Trophoblast cell (in vitro differentiated cells and primary cell): ENCODE data around the gene CDC42EP2.

Experiments
- DNase-seq, 2 donors: peaks; one replicate each; pipeline ENCODE4 v3.0.0-alpha.2; 2016
- H2AFZ ChIP-seq: 2 replicates; pipeline ENCODE4 v1.6.1; 2013; ENCODE audit warnings: low read length, moderate library complexity, mild to moderate bottlenecking; ENCODE audit not compliant: insufficient read depth, poor library complexity
- H2AK5ac ChIP-seq: 2 replicates; pipeline ENCODE4 v1.6.1; 2013; ENCODE audit warnings: mild to moderate bottlenecking, low read length
- H2BK120ac ChIP-seq: 2 replicates; pipeline ENCODE4 v1.6.1; 2013; ENCODE audit warnings: low read length, mild to moderate bottlenecking, moderate library complexity; ENCODE audit not compliant: insufficient read depth, poor library complexity
- H2BK12ac ChIP-seq: 2 replicates; pipeline ENCODE4 v1.6.1; 2013; ENCODE audit warnings: mild to moderate bottlenecking, low read length, moderate library complexity
- H2BK5ac ChIP-seq: 2 replicates; pipeline ENCODE4 v1.6.1; 2013; ENCODE audit warnings: low read length, low read depth, moderate library complexity, mild to moderate bottlenecking; ENCODE audit not compliant: poor library complexity
- H3K14ac ChIP-seq: 2 replicates; pipeline ENCODE4 v1.6.1; 2013; ENCODE audit warnings: mild to moderate bottlenecking, low read length
- H3K18ac ChIP-seq: 2 replicates; pipeline ENCODE4 v1.6.1; 2013; ENCODE audit warnings: mild to moderate bottlenecking, low read length
- H3K23ac ChIP-seq: 2 replicates; pipeline ENCODE4 v1.6.1; 2013; ENCODE audit warnings: low read length
- H3K27ac ChIP-seq: 2 replicates; pipeline ENCODE4 v1.5.1; 2013; ENCODE audit warnings: low read depth, mild to moderate bottlenecking, inconsistent platforms, low read length, moderate library complexity
- H3K27me3 ChIP-seq: 2 replicates; pipeline ENCODE4 v1.6.1; 2013; ENCODE audit warnings: inconsistent platforms, mild to moderate bottlenecking, low read length, moderate library complexity; ENCODE audit not compliant: insufficient read depth
- H3K36me3 ChIP-seq, 2 experiments: 1 replicate in 1 of 2; 2 replicates in 1 of 2; pipeline ENCODE4 v1.6.1; 2013; ENCODE audit warnings: low read length in 2 of 2, mild to moderate bottlenecking in 2 of 2, moderate library complexity in 1 of 2; ENCODE audit not compliant: insufficient read depth in 2 of 2, control insufficient read depth in 1 of 2
- H3K4ac ChIP-seq: 2 replicates; pipeline ENCODE4 v1.6.1; 2013; ENCODE audit warnings: low read depth, mild to moderate bottlenecking, low read length, moderate library complexity
- H3K4me1 ChIP-seq, 2 experiments: 1 replicate in 1 of 2; 2 replicates in 1 of 2; pipeline ENCODE4 v1.6.1; 2013; ENCODE audit warnings: low read length in 2 of 2, mild to moderate bottlenecking in 2 of 2, moderate library complexity in 1 of 2; ENCODE audit not compliant: insufficient read depth in 2 of 2, control insufficient read depth in 1 of 2
- H3K4me2 ChIP-seq: 2 replicates; pipeline ENCODE4 v1.6.1; 2013; ENCODE audit warnings: inconsistent platforms, mild to moderate bottlenecking, low read length, moderate library complexity
- H3K4me3 ChIP-seq: 2 replicates; pipeline ENCODE4 v1.5.1; 2013; ENCODE audit warnings: mild to moderate bottlenecking, low read depth, low read length, inconsistent platforms
- H3K79me1 ChIP-seq: one replicate; pipeline ENCODE4 v1.6.1; 2013; ENCODE audit warnings: low read length
- H3K79me2 ChIP-seq: 2 replicates; pipeline ENCODE4 v1.6.1; 2013; ENCODE audit warnings: low read length, mild to moderate bottlenecking; ENCODE audit not compliant: control insufficient read depth, insufficient read depth, poor library complexity
- H3K9ac ChIP-seq: 2 replicates; pipeline ENCODE4 v1.6.1; 2013; ENCODE audit warnings: mild to moderate bottlenecking, low read length
- H3K9me3 ChIP-seq: 2 replicates; pipeline ENCODE4 v1.6.1; 2013; ENCODE audit warnings: low read depth, mild to moderate bottlenecking, control low read depth, inconsistent platforms, low read length; ENCODE audit not compliant: insufficient read depth
- H4K12ac ChIP-seq: 2 replicates; pipeline ENCODE4 v1.6.1; 2013; ENCODE audit warnings: low read depth, mild to moderate bottlenecking, low read length, moderate library complexity
- H4K8ac ChIP-seq: 2 replicates; pipeline ENCODE4 v1.6.1; 2013; ENCODE audit warnings: low read depth, mild to moderate bottlenecking, low read length, moderate library complexity
- H4K91ac ChIP-seq: one replicate; pipeline ENCODE4 v1.6.1; 2013; ENCODE audit warnings: low read depth, mild to moderate bottlenecking, low read length, moderate library complexity
- WGBS: extraction: QIAGEN DNeasy Blood & Tissue Kit; methylation state at CpG from one replicate; pipeline ENCODE4 v1.1.7; 2013; ENCODE audit warnings: missing lambda C conversion rate; ENCODE audit not compliant: insufficient read length, insufficient coverage; ENCODE audit errors: extremely low coverage; 5-methylcytosine and 5-hydroxymethylcytosine counted together

Gene CDC42EP2

DNA sequence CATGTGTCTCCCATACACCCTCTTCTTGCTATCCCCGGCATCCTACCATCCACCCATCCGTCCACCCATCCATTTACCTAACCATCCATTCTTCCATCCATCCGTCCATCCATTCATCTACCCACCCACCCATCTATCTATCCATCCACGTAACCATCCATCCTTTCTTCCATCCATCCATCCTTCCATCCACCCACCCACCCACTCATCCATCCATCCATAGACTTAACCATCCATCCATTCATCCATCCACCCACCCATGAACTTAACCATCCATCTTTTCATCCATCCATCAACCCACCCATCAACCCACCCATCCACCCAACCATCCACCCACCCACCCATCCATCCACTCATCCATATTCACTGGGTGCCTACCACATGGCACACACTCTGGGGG is 10.6 kb upstream of the CDC42EP2 start:
- Histone ChIP-seq H2AFZ (no peak overlapping the region), H3K9ac (no peak overlapping the region), H2BK5ac (no peak overlapping the region), H2BK120ac (no peak overlapping the region), H3K4me3 (no peak overlapping the region), H3K23ac (no peak overlapping the region), H3K14ac (no peak overlapping the region), H3K79me1 (peaks cover 5% of the 10 kb centered on the region), H4K8ac (no peak overlapping the region), H2AK5ac (no peak overlapping the region), H3K4me1 (peaks cover 11 to 15% of the 10 kb centered on the region in 2 experiments), H3K4ac (no peak overlapping the region), H4K12ac (no peak overlapping the region), H3K18ac (no peak overlapping the region), H3K79me2 (no peaks in the 10 kb centered on the region), H3K9me3 (peaks cover 1% of the 10 kb centered on the region), H3K27me3 (no peaks in the 10 kb centered on the region), H3K36me3 (peaks cover 7 to 17% of the 10 kb centered on the region in 2 experiments), H3K4me2 (no peak overlapping the region), H2BK12ac (no peak overlapping the region), H4K91ac (no peak overlapping the region), H3K27ac (no peak overlapping the region)
- WGBS = over 99% methylated on average over 4 of the region's 4 CpGs
- no peak for DNase-seq

DNA sequence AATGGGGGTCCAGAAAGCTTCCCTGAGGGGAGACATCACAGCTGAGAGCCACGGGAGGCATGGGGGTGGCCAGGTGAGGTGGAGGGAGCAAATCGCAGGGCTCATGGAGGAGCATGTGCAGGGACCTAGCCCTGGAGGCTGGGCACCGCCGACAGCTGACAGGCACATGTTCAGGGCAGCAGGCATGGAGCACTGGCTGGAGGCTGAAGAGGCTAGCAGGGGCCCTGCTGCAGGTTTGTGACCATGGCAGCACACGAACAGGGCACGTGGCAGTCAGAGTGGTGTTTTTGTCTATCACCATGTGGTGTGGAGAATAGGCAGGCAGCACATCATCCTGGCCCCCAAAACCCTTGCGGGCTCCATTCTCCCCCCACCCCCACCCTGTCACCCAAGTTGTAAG is 10.1 kb upstream of the CDC42EP2 start:
- no peak overlapping the region for H3K9ac ChIP-seq
- peak overlapping the region; percentile 12 for H3K18ac ChIP-seq
- peaks cover 1% of the 10 kb centered on the region for H3K9me3 ChIP-seq
- H4K8ac ChIP-seq = no peak overlapping the region
- H3K4me3 ChIP-seq = no peak overlapping the region
- no peak overlapping the region for H3K4me2 ChIP-seq
- H2BK5ac ChIP-seq = no peak overlapping the region
- no peak for DNase-seq
- no peak overlapping the region for H3K4ac ChIP-seq
- no peak overlapping the region for H3K27ac ChIP-seq
- no CpG with 5 or more reads among the region's 7 CpGs for whole genome bisulfite sequencing
- H4K91ac ChIP-seq = no peak overlapping the region
- no peak overlapping the region for H2BK120ac ChIP-seq
- H3K36me3 ChIP-seq = peaks cover 7 to 14% of the 10 kb centered on the region in 2 experiments
- no peaks in the 10 kb centered on the region for H3K27me3 ChIP-seq
- peaks cover 11 to 15% of the 10 kb centered on the region in 2 experiments for H3K4me1 ChIP-seq
- H3K79me2 ChIP-seq = no peaks in the 10 kb centered on the region
- H3K14ac ChIP-seq = no peak overlapping the region
- H4K12ac ChIP-seq = no peak overlapping the region
- no peak overlapping the region for H3K23ac ChIP-seq
- no peak overlapping the region for H2BK12ac ChIP-seq
- H2AFZ ChIP-seq = no peak overlapping the region
- H2AK5ac ChIP-seq = no peak overlapping the region
- peaks cover 5% of the 10 kb centered on the region for H3K79me1 ChIP-seq

DNA sequence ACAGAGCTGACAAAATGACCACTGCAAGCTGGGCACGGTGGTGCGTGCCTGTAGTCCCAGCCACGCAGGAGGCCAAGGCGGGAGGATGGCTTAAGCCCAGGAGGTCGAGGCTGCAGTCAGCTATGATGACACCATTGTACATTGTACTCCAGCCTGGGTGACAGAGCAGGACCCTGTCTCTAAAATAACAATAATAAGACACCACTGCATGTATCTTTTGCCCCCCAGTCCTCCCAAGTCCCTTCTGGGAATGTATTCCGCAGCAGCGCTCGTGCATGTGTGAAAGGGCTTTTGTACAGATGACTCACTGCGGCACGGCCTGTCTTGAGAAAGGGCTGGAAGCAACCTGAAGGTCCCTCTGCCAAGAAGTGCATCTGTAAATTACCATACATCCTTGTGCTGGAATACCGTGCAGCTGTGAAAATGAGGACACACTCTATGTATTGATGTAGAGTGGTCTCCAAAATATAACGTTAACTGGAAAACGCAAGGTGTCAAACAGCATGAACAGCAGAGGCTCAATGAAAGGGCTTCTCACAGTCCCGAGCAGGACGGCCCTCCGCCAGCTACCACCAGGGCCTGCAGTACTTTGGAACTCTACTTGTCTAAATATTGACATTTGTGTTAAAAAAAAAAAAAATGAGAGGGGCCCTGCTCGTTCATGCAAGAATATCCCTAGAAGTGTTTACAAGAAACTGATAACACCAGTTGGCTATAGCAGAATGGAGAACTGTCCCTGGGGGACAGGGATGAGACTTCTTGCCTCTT is 9.0 kb upstream of the CDC42EP2 start:
- Histone ChIP-seq H3K27ac (no peak overlapping the region), H3K9me3 (peaks cover 3% of the 10 kb centered on the region), H3K9ac (no peak overlapping the region), H4K8ac (no peak overlapping the region), H2AK5ac (no peak overlapping the region), H3K4ac (no peak overlapping the region), H3K14ac (no peak overlapping the region), H4K12ac (no peak overlapping the region), H3K18ac (no peak overlapping the region), H3K4me1 (peaks cover 11 to 15% of the 10 kb centered on the region in 2 experiments), H2AFZ (no peak overlapping the region), H3K79me2 (no peaks in the 10 kb centered on the region), H3K23ac (no peak overlapping the region), H3K4me2 (no peak overlapping the region), H2BK12ac (no peak overlapping the region), H2BK120ac (no peak overlapping the region), H3K27me3 (no peaks in the 10 kb centered on the region), H3K79me1 (peaks cover 5% of the 10 kb centered on the region), H2BK5ac (no peak overlapping the region), H4K91ac (no peak overlapping the region), H3K36me3 (peaks cover 7 to 14% of the 10 kb centered on the region in 2 experiments), H3K4me3 (no peak overlapping the region)
- no CpG with 5 or more reads among the region's 17 CpGs for WGBS
- DNase-seq = no peak

DNA sequence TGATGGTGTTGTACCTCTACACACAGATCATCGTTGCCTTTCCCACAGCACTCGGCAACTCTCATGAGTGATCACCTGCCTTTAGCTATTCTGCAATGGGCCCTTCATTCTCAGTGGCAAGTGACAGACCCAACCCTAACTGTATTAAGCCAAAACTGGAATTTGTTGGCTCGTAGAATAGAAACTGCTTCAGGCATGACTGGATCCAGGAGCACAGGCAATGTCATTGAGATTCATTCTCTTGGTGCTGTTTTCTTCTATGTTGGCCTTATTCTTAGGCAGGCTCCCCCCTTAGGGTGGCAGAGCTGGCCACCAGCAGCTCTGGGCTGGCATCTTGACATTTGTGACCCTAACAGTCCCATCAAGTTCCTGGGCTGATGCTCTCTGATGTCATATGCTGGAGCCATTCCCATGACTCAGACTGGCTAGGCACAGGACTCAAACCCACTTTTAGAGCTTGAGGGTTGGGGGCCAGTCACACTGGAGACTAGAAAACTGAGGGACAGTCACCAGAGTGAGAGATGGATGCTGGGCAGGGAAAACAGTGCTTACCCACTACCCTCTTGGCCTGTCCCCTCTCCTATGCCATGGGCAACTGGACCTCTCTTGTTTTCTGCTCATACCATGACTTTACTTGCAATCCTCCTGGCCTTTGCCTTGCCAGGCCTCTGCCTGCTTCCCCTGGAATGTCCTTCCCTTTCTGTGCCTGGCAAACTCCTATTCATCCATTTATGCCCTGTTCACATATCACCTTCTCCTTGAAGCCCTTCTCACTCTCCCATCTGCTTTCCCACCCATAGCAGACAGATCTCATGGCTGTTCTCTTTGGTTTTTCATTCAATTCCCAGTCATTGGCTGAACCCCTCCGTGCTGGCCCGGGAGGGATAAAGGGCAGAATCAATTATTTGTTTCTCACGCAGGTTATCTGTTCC is 7.1 kb upstream of the CDC42EP2 start:
- H3K4me2 ChIP-seq = no peak overlapping the region
- H3K27ac ChIP-seq = no peak overlapping the region
- H2BK5ac ChIP-seq = no peak overlapping the region
- no peak overlapping the region for H2AK5ac ChIP-seq
- WGBS = no CpG with 5 or more reads among the region's 6 CpGs
- H4K8ac ChIP-seq = no peak overlapping the region
- no peak overlapping the region for H3K9ac ChIP-seq
- H4K91ac ChIP-seq = no peak overlapping the region
- no peak overlapping the region for H3K4me3 ChIP-seq
- no peak for DNase-seq
- no peaks in the 10 kb centered on the region for H3K79me1 ChIP-seq
- no peak overlapping the region for H3K23ac ChIP-seq
- H3K79me2 ChIP-seq = no peaks in the 10 kb centered on the region
- no peak overlapping the region for H3K14ac ChIP-seq
- H4K12ac ChIP-seq = no peak overlapping the region
- no peak overlapping the region for H3K4ac ChIP-seq
- H2AFZ ChIP-seq = no peak overlapping the region
- peaks cover 2% of the 10 kb centered on the region for H3K9me3 ChIP-seq
- H3K18ac ChIP-seq = no peak overlapping the region
- H3K36me3 ChIP-seq = peaks cover 7 to 14% of the 10 kb centered on the region in 2 experiments
- no peak overlapping the region for H2BK120ac ChIP-seq
- no peaks in the 10 kb centered on the region for H3K4me1 ChIP-seq
- H2BK12ac ChIP-seq = no peak overlapping the region
- H3K27me3 ChIP-seq = no peaks in the 10 kb centered on the region
